NCI-H1694 treated with DMSO at 0.1 percent for 48 hours (cell line): ENCODE results near the gene UMAD1.

ENCODE experiments used
- DNase-seq: peaks from one replicate; lab custom pipeline; 2025; lab: John Stamatoyannopoulos, UW

The UMAD1 gene

DNA sequence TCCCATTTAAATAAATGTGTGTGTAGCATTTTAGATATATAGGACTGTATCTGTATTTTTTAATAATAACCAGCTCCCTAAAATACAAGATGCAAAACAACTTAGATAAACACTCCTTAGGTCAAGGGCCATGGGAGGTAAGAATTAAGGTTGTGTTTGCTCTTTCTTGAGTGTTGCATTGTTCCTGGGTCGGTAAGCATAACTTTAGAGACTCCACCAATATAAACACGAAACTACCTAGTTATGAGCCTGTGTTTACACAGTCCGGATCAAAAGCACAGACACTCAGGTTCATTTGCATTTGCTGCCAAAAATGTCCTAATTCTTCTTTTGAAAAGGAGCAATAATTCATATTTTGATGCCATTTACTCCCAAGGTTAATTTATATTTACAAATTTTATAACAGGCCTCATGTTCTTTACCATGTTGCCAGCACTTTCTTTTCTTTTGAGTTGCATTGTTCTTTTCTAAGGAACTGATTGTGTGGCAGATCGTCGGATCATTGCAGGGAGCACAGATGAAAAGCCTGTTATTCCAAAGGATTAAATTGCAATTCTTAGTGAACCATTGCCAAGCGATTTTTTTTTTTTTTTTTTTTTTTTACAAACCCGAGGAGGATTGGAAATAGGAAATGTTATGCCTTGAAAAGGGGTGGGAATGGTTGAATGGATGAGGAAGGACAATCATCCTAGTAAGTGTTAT is 282.3 kb downstream of the UMAD1 start:
- no peak for DNase-seq

GRCh38 chr7:7923818-7924217 is 283.3 kb downstream of the UMAD1 start:
- no peak for DNase-seq

GRCh38 chr7:7924303-7924702 is 283.8 kb downstream of the UMAD1 start:
- no peak for DNase-seq
